Stimulated activated naive CD8-positive, alpha-beta T cell treated with anti-CD3 and anti-CD28 coated beads, Interleukin-15, amount 100 ng/mL, for 72 hours (primary cell): ENCODE data around the gene MELTF.

Experiments
- ATAC-seq: fragments of 150-1000 bp; cut with Tn5 transposase; 2 replicates; pipeline ENCODE4 v1.10.0; 2021; ENCODE audit warnings: mild to moderate bottlenecking, moderate library complexity
- DNase-seq, 2 donors: peaks; one replicate each; pipeline ENCODE4 v3.0.0; 2021 to 2022
- H3K27ac Mint-ChIP-seq, 2 donors: one replicate each; pipeline ENCODE4 v1.8.0; 2022; ENCODE audit warnings: mild to moderate bottlenecking in 2 of 2, mixed read lengths in 2 of 2, moderate library complexity in 2 of 2
- H3K27me3 Mint-ChIP-seq: one replicate; pipeline ENCODE4 v1.8.0; 2022; ENCODE audit warnings: mixed read lengths
- H3K4me1 Mint-ChIP-seq: one replicate; pipeline ENCODE4 v1.8.0; 2022; ENCODE audit warnings: mild to moderate bottlenecking, mixed read lengths
- H3K4me3 Mint-ChIP-seq, 2 donors: one replicate each; pipeline ENCODE4 v1.8.0; 2022; ENCODE audit warnings: mild to moderate bottlenecking in 2 of 2, mixed read lengths in 2 of 2, moderate library complexity in 1 of 2
- H3K9me3 Mint-ChIP-seq, 2 donors: one replicate each; pipeline ENCODE4 v1.8.0; 2022; ENCODE audit warnings: mixed read lengths in 2 of 2

Gene MELTF

GRCh38 chr3:196971094-196971698, 58.4 kb downstream of the MELTF start:
- H3K27me3 Mint-ChIP-seq, result peaks cover 52% of the 10 kb centered on the region
- DNase-seq (no peak), ATAC-seq (no peak)
- peaks cover 18% of the 10 kb centered on the region for H3K4me1 Mint-ChIP-seq
- no peak overlapping the region for H3K27ac Mint-ChIP-seq
- no peak overlapping the region for H3K4me3 Mint-ChIP-seq
- no peaks in the 10 kb centered on the region for H3K9me3 Mint-ChIP-seq

- Mint-ChIP-seq H3K4me3 (peak overlapping the region; percentile 75), H3K27ac (peak overlapping the region in 1 of 2 donors; percentile 90), H3K27me3 (peaks cover 52% of the 10 kb centered on the region), H3K9me3 (no peaks in the 10 kb centered on the region), H3K4me1 (peaks cover 18% of the 10 kb centered on the region)
- no peak for DNase-seq
- no peak for ATAC-seq
Observed at GRCh38 chr3:196970547-196971093, 59.0 kb downstream of the MELTF start.

GRCh38 chr3:196969660-196970546, 59.7 kb downstream of the MELTF start:
- Mint-ChIP-seq H3K4me3 (peak overlapping the region; percentile 75), H3K9me3 (no peaks in the 10 kb centered on the region), H3K27me3 (peaks cover 46% of the 10 kb centered on the region), H3K27ac (peak overlapping the region in 1 of 2 donors; percentile 90), H3K4me1 (peaks cover 18% of the 10 kb centered on the region)
- ATAC-seq (peak; percentile 72), DNase-seq (peak; percentile 72 to 80)

GRCh38 chr3:196969134-196969659, 60.4 kb downstream of the MELTF start:
- Mint-ChIP-seq H3K4me1 (peaks cover 18% of the 10 kb centered on the region), H3K4me3 (peak overlapping the region; percentile 80 to 89), H3K27me3 (peaks cover 39% of the 10 kb centered on the region), H3K27ac (peak overlapping the region; percentile 72 to 94), H3K9me3 (no peaks in the 10 kb centered on the region)
- ATAC-seq (peak; percentile 79), DNase-seq (peak; percentile 71 to 77)

GRCh38 chr3:196968233-196969133, 61.1 kb downstream of the MELTF start, which contains the start of gene PIGZ:
Gene PIGZ (minus strand): TSS chr3:196968833. CDS start chr3:196952031, 16,802 bp downstream.
- H3K4me3 Mint-ChIP-seq, result peak within 1 kb of the TSS; percentile 80 to 89
- H3K9me3 Mint-ChIP-seq, result no peaks in the 10 kb centered on the region
- peak; percentile 77 for ATAC-seq
- H3K27ac Mint-ChIP-seq, result peak within 1 kb of the TSS; percentile 72 to 94
- H3K27me3 Mint-ChIP-seq, result peaks cover 39% of the 10 kb centered on the region
- peak; percentile 48 to 62 for DNase-seq
- H3K4me1 Mint-ChIP-seq, result peaks cover 18% of the 10 kb centered on the region

GRCh38 chr3:196967412-196968232, 62.0 kb downstream of the MELTF start:
- Mint-ChIP-seq H3K27me3 (peaks cover 39% of the 10 kb centered on the region), H3K4me1 (peaks cover 18% of the 10 kb centered on the region), H3K9me3 (no peaks in the 10 kb centered on the region), H3K4me3 (peak overlapping the region; percentile 62 to 69), H3K27ac (peak overlapping the region in 1 of 2 donors; percentile 43)
- ATAC-seq (no peak), DNase-seq (no peak)

GRCh38 chr3:196966526-196967401, 62.9 kb downstream of the MELTF start:
- no peak for ATAC-seq
- Mint-ChIP-seq H3K9me3 (no peaks in the 10 kb centered on the region), H3K27ac (no peak overlapping the region), H3K4me3 (peak overlapping the region; percentile 24 to 41), H3K4me1 (peaks cover 18% of the 10 kb centered on the region), H3K27me3 (peaks cover 39% of the 10 kb centered on the region)
- DNase-seq, result no peak

- DNase-seq (no peak), ATAC-seq (no peak)
- Mint-ChIP-seq H3K27me3 (peaks cover 30% of the 10 kb centered on the region), H3K27ac (no peak overlapping the region), H3K4me1 (peaks cover 18% of the 10 kb centered on the region), H3K9me3 (no peaks in the 10 kb centered on the region), H3K4me3 (no peak overlapping the region)
Observed at GRCh38 chr3:196965804-196966173, 63.8 kb downstream of the MELTF start.

- DNase-seq, result no peak
- Mint-ChIP-seq H3K9me3 (no peaks in the 10 kb centered on the region), H3K27me3 (peaks cover 25% of the 10 kb centered on the region), H3K4me3 (no peak overlapping the region), H3K4me1 (peaks cover 14% of the 10 kb centered on the region), H3K27ac (no peak overlapping the region)
- no peak for ATAC-seq
Observed at GRCh38 chr3:196965112-196965803, 64.4 kb downstream of the MELTF start.

- DNase-seq, result no peak
- H3K27ac Mint-ChIP-seq, result no peak overlapping the region
Observed at GRCh38 chr3:196963631-196963953, 66.0 kb downstream of the MELTF start.

GRCh38 chr3:196962930-196963630, 66.5 kb downstream of the MELTF start:
- DNase-seq, result no peak
- Mint-ChIP-seq H3K4me3 (no peak overlapping the region), H3K27ac (no peak overlapping the region), H3K27me3 (peaks cover 18% of the 10 kb centered on the region), H3K4me1 (peaks cover 8% of the 10 kb centered on the region), H3K9me3 (no peaks in the 10 kb centered on the region)
- ATAC-seq, result no peak

More at GRCh38 chr3:196963631-196963953, 66.0 kb downstream of the MELTF start:
- H3K4me3 Mint-ChIP-seq, result no peak overlapping the region
- H3K27me3 Mint-ChIP-seq, result peaks cover 22% of the 10 kb centered on the region
- no peak for ATAC-seq
- peaks cover 11% of the 10 kb centered on the region for H3K4me1 Mint-ChIP-seq
- no peaks in the 10 kb centered on the region for H3K9me3 Mint-ChIP-seq

GRCh38 chr3:196962108-196962929, 67.3 kb downstream of the MELTF start:
- DNase-seq (no peak), ATAC-seq (no peak)
- H3K27me3 Mint-ChIP-seq, result peaks cover 11% of the 10 kb centered on the region
- peaks cover under 1% of the 10 kb centered on the region for H3K4me1 Mint-ChIP-seq
- no peak overlapping the region for H3K27ac Mint-ChIP-seq
- H3K9me3 Mint-ChIP-seq, result no peaks in the 10 kb centered on the region
- no peak overlapping the region for H3K4me3 Mint-ChIP-seq
